Left lobe of liver (tissue), 2 donors: ENCODE measurements around the gene GPD1. TPM values are rescaled to one million over a fixed set of nuclear protein-coding genes. Genes with fewer than 3 reads are reported as not detected.
"Not testable (repeated sequence)": the region's sequence is repeated elsewhere in the genome, so short reads cannot be mapped to it uniquely, and the experiment has no call there.

Source experiments
- ATAC-seq: fragments of 200-7000 bp; cut with Tn5 transposase; one replicate; pipeline ENCODE4 v1.9.1; 2020; ENCODE audit warnings: mild to moderate bottlenecking, moderate library complexity
- DNase-seq: peaks from one replicate; pipeline ENCODE4 v3.0.0-alpha.2; 2020; ENCODE audit warnings: low spot score
- total RNA-seq: library from RNA; stranded (reverse); gene quantifications from one replicate; pipeline ENCODE4 v1.2.1, GENCODE V29; 2021
- donor health status: DM: no; HTN: no; CAD: no; lungs with moderate emphysema.
- donor health status: DM: no; HTN: yes; CAD: no.

GPD1 gene
- total RNA-seq, 1 donor from 2014 or later, result 129 TPM

DNA sequence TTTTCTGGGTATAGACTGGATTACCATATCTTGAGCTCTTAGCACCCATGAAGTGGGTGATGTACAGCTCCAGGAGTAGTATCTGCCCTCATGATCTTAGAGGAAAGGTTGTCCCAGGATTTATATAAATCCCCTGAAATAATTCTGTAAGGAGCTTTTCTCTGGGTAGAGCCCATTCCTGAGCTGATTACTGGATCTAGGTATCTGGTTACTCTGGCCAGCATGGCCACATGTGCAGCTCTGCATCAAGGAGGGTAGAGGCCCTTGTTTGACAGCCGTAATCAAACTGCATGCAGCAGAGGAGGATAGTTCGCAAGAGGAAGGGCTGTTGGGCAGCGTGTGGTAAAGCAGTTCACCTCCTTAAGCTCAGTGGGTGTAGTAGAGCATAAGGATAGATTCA lies 16.7 kb downstream of the GPD1 start:
- DNase-seq, result peak; percentile 24
- ATAC-seq, result no peak

DNA sequence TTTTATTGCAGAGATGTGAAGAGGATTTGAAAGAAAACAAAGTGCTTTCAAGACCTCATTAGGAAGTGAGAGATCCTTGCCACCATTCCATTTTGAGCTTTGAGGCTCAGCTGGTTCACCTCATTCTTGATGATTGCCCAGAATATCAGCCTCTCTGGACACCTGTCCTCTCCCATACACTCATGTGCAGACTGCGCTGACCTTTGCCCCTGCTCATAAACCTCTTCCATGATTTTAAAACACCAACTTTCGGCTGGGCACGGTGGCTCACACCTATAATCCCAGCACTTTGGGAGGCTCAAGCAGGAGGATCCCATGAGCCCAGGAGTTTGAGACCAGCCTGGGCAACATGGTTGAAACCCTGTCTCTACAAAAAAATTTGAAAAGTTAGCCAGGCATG lies 17.1 kb downstream of the GPD1 start:
- ATAC-seq (no peak), DNase-seq (peak; percentile 35)

DNA sequence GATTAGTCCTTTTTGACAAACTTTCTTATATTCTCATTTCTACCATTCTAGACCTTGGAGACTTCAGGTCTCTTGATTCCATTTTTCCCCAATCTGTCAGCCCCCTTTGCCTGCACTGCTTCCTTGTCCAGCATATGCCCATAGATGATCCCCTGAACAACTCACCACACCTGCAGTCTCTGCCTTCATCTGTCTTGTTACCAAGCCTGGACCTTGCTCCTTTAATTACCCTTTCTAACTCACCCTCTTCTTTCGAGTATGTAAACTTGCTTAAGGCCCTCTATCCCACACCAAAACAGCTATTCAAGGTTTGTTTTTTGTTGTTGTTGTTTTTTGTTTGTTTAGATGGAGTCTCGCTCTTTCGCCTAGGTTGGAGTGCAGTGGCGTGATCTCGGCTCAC lies 17.8 kb downstream of the GPD1 start:
- no peak for ATAC-seq

DNA sequence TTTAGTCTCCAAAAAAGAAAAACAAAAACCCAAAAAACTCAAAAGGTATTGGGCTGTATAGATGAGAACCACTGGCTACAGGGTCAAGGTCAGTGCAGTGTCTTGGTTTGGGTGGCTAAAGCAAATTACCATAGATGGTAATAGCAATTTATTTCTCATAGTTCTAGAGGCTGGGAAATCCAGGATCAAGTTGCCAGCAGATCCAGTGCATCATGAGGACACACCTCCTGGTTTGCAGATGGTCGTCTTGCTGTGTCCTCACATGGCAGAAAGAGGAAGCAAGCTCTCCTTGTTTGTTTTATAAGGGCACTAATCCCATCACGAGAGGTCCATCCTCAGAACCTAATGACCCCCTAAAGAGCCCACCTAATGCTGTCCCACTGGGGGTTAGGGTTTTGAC lies 19.4 kb downstream of the GPD1 start:
- no peak for ATAC-seq
- DNase-seq, result no peak

More for the DNA sequence above, 17.8 kb downstream of the GPD1 start:
- no peak for DNase-seq

DNA sequence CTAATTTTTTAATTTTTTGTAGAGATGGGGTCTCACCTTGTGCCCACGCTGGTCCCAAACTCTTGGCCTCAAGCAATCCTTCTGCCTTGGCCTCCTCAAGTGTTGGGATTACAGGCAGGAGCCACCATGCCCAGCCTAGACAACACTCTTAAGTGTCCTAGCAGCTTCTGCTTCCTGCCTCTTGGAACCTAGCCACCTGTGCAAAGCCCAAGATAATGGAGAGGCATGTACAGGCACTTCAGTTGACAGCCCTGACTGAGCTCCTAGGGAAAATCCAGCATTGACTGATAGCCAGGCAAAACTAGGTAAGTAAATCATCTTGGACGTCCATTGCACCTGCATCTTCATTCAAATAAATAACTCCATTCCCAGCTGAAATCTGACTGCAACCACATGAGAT lies 23.7 kb downstream of the GPD1 start:
- ATAC-seq (no peak), DNase-seq (no peak)

DNA sequence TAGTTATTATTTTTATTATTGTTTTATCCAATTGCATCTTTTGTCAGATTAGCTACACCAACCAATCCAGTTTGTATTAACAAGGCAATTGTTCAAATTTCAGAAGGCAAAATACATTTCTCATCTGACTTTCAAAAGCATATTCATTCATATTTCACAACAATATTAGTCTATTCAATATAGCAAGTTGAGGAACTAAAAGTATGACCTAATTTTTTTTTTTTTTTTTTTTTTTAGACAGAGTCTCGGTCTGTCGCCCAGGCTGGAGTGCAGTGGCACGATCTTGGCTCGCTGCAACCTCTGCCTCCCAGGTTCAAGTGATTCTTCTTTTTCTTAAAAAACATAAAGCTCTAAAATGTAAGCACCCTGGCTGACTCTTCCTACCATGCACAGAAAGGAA lies 25.5 kb downstream of the GPD1 start:
- DNase-seq (no peak), ATAC-seq (no peak)

DNA sequence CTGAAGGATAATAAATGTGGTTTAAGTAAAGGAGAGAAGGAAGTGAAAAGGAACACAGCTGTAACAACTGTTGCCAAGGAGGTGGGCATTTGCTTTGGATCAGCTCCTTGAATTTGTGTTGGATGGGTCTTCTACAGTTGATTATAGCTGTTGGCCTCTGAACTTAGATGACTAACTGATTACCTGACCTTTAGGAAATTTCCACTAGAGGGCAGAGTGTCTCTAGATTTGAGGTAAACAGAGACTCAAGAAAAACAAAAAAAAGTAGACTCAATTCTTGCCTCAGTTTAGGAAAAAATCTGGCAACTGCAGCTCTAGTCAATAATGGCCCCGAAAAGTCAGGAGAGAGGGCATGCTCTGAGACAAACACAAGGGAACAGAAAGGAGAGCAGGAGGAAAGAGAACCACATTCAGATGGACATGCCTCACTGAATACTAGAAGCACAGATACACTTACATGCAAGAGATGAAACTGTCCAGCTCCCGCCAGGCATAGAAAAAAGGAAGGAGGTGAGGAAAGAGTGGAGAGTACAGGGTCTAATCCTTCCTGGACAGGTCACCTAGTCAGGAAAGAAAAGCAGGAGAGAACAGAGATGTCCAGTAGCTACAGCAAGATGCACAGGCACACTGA lies 28.8 kb downstream of the GPD1 start:
- no peak for ATAC-seq
- DNase-seq, result no peak

DNA sequence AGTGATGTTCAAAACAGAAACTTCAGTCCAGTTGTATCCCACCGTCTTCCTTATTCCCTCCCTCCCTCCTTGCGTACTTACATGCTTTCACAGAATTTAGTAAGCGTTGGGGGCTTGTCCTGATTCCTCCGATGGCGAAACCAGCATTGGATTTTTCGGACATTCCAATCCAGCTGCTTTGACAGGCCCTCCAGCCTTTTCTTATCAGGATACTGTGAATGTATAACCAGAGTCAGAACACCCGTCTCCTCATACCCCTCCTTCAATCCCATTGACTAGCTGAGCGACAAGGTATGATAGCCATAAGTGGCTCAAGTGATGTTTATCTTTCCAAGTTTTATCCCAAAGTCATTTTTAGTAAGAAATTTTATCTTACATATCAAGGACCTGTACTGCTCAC lies 39.2 kb downstream of the GPD1 start:
- DNase-seq (no peak), ATAC-seq (no peak)

DNA sequence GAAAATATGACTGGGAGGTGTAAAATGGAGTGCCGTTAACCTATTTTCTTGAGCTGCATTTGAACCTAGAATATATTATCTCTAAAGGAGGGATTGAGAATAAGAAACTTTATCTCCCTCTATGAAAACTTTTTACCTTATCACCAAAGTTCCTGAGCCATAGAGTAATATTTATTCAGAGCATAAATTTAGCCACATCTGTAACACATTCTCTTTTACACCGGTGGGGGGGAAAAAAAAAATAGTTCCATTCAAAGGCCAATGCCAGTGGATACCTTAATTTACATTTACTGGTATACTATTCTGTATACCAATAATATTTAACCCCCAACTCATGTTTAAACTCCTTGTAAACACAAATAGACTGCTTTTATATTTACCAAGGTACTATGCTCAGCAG lies 41.6 kb downstream of the GPD1 start:
- no peak for ATAC-seq
- DNase-seq, result no peak

DNA sequence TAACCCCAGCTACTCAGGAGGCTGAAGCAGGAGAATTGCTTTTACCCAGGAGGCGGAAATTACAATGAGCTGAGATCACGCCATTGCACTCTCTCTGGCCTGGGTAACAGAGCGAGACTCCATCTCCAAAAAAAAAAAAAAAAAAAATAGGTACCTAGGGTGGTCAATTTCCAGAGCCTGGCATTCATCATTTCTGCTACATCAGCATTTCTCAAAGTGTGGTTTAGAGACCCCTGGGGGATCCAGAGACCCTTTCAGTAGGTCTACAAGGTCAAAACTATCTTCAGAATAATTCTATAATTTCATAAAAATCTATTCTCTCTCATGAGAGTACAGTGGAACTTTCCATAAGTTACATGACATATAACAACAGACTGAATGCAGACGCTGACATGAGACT lies 43.5 kb downstream of the GPD1 start:
- no peak for ATAC-seq
- no peak for DNase-seq

DNA sequence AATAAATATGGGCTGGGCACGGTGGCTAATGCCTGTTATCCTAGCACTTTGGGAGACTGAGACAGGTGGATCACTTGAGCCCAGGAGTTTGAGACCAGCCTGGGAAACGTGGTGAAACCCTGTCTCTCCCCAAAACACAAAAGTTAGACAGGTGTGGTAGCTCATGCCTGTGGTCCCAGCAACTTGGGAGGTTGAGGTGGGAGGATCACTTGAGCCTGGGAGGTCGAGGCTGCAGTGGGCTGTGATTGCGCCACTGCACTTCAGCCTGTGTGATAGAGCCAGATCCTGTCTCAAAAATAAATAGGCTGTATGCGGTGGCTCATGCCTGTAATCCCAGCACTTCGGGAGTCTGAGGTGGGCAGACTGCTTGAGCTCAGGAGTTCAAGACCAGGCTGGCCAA lies 44.2 kb downstream of the GPD1 start:
- not testable (repeated sequence) for ATAC-seq, DNase-seq

DNA sequence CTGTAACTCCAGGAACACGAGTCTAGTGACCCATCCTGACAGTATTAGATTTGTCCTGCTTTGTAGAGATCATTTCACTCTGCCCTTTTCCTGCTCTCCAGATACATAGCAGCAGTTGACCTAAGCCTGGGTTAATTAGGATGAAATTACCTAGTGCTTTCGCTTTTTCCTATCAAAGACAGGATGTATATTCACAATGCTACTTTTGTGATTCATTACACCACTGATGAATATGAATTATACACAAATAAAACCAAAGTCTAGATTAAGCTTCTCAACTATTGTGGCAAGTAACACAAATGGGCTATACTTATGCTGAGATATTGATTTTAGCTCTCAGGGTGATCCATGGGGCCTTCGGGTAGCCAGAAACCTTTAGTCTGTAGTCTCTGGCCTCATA lies 45.5 kb downstream of the GPD1 start:
- DNase-seq (no peak), ATAC-seq (no peak)

DNA sequence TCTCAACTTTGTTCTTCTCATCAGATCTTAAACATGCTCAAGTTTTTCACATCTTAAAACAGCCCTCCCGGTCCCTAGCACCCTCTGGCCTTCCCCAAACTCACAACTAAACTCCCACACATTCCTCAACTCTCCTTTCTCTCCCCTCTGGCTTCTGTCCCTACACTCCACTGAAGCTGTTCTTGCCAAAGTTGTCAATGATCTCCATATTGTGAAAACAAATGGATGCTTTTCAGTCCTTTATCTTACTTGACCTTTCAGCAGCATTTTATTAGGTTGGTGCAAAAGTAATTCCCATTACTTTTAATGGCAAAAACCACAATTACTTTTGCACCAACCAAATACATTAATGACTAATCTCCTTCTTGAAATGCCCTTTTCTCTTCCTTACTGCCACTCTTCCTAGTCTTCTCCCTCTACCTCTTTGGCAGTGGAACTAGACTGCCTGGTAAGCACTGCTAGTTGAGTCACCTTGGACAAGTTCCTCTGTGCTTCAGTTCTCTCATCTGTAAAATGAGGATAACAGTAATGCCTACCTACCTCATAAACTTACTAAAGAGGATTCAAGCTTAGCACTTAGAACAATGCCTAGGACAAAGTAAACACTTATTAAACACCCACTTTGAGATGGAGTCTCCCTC lies 47.4 kb downstream of the GPD1 start:
- ATAC-seq (no peak), DNase-seq (no peak)

DNA sequence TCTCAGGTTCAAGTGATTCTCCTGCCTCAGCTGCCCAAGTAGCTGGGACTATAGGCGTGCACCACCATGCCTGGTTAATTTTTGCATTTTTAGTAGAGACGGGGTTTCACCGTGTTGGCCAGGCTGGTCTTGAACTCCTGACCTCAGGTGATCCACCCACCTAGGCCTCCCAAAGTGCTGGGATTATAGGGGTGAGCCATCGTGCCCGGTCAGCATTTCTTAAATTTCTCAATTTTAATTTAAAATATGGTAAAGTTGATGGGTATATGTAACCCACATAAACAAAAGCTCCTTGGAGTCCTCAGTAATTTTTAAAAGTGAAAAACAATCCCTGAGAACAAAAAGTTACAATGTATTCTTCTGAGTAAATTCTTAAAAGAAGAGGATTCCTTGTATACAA lies 51.1 kb downstream of the GPD1 start:
- ATAC-seq, DNase-seq: not testable (repeated sequence)

DNA sequence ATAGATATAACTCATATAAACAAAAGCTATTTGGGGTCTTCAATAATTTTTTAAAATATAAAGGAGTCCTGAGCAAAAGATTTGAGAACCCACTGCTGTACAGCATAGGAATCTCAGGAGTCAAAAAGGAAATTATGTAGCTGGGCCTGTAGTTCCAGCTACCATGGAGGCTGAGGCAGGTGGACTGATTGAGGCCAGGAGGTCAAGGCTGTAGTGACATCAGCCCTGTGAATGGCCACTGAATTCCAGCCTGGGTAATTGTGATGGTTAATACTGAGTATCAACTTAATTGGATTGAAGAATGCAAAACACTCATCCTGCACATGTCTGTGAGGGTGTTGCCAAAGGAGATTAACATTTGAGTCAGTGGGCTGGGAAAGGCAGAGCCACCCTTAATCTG lies 52.8 kb downstream of the GPD1 start:
- ATAC-seq (no peak), DNase-seq (no peak)

DNA sequence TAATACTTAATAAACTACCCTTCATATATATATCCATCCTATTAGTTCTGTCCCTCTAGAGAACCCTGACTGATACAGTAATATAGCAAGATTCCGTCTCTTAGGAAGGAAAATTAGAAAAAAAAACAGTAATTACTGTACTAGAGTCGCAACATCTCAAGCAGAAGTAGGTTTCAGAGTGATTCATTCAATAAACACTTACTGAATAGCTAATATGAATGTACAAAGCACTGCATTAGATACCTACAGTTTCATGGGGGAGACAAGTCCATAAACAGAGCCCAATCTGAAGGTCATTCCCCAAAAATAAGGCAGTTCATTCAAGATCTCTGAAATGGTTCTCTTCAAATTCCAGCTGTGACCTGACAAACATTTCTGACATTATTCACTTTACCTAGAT lies 53.5 kb downstream of the GPD1 start:
- ATAC-seq, result no peak

DNA sequence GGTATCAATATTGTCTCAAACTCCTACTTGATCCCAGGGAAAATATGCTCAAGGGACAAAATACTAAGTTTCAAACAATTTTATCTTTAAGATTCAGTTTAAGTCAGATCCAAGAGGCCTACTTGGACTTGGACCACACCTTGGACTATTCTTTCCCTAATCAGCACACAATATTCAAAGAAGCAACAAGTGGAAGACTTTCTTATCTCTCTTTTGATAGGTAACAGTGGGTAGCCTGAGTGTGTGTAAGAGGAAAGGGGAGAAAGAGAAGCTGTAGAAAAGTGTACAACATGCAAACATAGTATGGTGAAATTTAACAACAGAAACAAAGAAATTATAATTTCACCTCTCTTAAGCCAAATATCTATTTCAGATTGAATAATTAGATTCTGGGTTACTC lies 56.8 kb downstream of the GPD1 start:
- DNase-seq (no peak), ATAC-seq (no peak)

More for the DNA sequence above, 53.5 kb downstream of the GPD1 start:
- DNase-seq, result no peak

Other genes starting within 250 kb of the GPD1 start
- gene FAIM2, start 200.1 kb upstream of the GPD1 start, total RNA-seq, result not detected
- gene AQP2, start 153.3 kb upstream of the GPD1 start, total RNA-seq, result not detected
- not detected for gene AQP5, start 142.1 kb upstream of the GPD1 start, total RNA-seq
- gene AQP6, start 131.1 kb upstream of the GPD1 start, total RNA-seq, result 0.28 TPM
- 3.9 TPM for gene RACGAP1, start 78.5 kb upstream of the GPD1 start, total RNA-seq
- gene ASIC1, start 46.4 kb upstream of the GPD1 start, total RNA-seq, result 0.28 TPM
- 18.6 TPM for gene SMARCD1, start 18.7 kb upstream of the GPD1 start, total RNA-seq
- gene COX14, start 8.2 kb downstream of the GPD1 start, total RNA-seq, result 57.0 TPM
- gene CERS5, start 63.4 kb downstream of the GPD1 start, total RNA-seq, result 6.5 TPM
- 8.7 TPM for gene LIMA1, start 179.5 kb downstream of the GPD1 start, total RNA-seq